ENCODE measurements around the gene GALNT2.

GALNT2 gene

GRCh38 chr1:230171356-230172015, 104.4 kb downstream of the GALNT2 start:
- H3K4me1 ChIP-seq (ENCODE audit: control insufficient read depth, insufficient read depth, low read length): no peaks in the 10 kb centered on the region

GRCh38 chr1:230172016-230172537, 105.0 kb downstream of the GALNT2 start:
- Histone ChIP-seq H3K9ac (ENCODE audit: low read depth, low read length) (no peak overlapping the region), H3K36me3 (ENCODE audit: control insufficient read depth, insufficient read depth, low read length) (no peaks in the 10 kb centered on the region), H3K4me3 (ENCODE audit: low read depth, low read length) (no peak overlapping the region), H3K27me3 (ENCODE audit: control insufficient read depth, insufficient read depth, low read length) (no peaks in the 10 kb centered on the region), H3K9me3 (ENCODE audit: control insufficient read depth, insufficient read depth, low read length) (no peaks in the 10 kb centered on the region), H3K4me1 (ENCODE audit: control insufficient read depth, insufficient read depth, low read length) (no peaks in the 10 kb centered on the region)

More at GRCh38 chr1:230171356-230172015, 104.4 kb downstream of the GALNT2 start:
- no peak overlapping the region for H3K9ac ChIP-seq (ENCODE audit: low read depth, low read length)
- H3K4me3 ChIP-seq (ENCODE audit: low read depth, low read length): no peak overlapping the region
- no peaks in the 10 kb centered on the region for H3K9me3 ChIP-seq (ENCODE audit: control insufficient read depth, insufficient read depth, low read length)
- no peaks in the 10 kb centered on the region for H3K36me3 ChIP-seq (ENCODE audit: control insufficient read depth, insufficient read depth, low read length)
- no peaks in the 10 kb centered on the region for H3K27me3 ChIP-seq (ENCODE audit: control insufficient read depth, insufficient read depth, low read length)

- Histone ChIP-seq H3K9me3 (ENCODE audit: control insufficient read depth, insufficient read depth, low read length) (no peaks in the 10 kb centered on the region), H3K4me3 (ENCODE audit: low read depth, low read length) (no peak overlapping the region), H3K4me1 (ENCODE audit: control insufficient read depth, insufficient read depth, low read length) (no peaks in the 10 kb centered on the region), H3K36me3 (ENCODE audit: control insufficient read depth, insufficient read depth, low read length) (no peaks in the 10 kb centered on the region), H3K27me3 (ENCODE audit: control insufficient read depth, insufficient read depth, low read length) (no peaks in the 10 kb centered on the region), H3K9ac (ENCODE audit: low read depth, low read length) (no peak overlapping the region)
Observed at GRCh38 chr1:230173187-230173975, 106.3 kb downstream of the GALNT2 start.

DNA sequence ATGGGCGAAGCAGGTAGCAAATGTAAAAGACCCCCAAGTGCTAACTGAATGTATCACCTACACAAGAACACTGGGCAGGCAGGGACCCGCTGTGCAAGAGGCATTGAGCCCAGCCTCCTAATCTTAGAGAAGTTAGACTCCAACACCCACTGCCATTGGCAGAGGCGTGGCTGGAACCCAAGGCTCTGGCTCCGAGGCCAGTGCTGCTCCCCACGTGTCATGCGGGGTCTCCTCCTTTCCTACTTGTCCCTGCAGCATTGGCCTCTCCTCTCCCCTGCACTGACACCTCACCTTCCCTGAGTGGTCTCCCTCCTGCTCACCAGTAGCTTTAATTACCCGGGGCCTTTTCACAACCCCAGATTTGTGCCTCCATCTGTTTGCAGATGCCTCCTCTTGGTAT, 107.0 kb downstream of the GALNT2 start:
- H3K9ac ChIP-seq (ENCODE audit: low read depth, low read length): no peak overlapping the region
- H3K27me3 ChIP-seq (ENCODE audit: control insufficient read depth, insufficient read depth, low read length): no peaks in the 10 kb centered on the region
- H3K4me3 ChIP-seq (ENCODE audit: low read depth, low read length): no peak overlapping the region
- no peaks in the 10 kb centered on the region for H3K4me1 ChIP-seq (ENCODE audit: control insufficient read depth, insufficient read depth, low read length)
- H3K9me3 ChIP-seq (ENCODE audit: control insufficient read depth, insufficient read depth, low read length): no peaks in the 10 kb centered on the region
- H3K36me3 ChIP-seq (ENCODE audit: control insufficient read depth, insufficient read depth, low read length): no peaks in the 10 kb centered on the region

DNA sequence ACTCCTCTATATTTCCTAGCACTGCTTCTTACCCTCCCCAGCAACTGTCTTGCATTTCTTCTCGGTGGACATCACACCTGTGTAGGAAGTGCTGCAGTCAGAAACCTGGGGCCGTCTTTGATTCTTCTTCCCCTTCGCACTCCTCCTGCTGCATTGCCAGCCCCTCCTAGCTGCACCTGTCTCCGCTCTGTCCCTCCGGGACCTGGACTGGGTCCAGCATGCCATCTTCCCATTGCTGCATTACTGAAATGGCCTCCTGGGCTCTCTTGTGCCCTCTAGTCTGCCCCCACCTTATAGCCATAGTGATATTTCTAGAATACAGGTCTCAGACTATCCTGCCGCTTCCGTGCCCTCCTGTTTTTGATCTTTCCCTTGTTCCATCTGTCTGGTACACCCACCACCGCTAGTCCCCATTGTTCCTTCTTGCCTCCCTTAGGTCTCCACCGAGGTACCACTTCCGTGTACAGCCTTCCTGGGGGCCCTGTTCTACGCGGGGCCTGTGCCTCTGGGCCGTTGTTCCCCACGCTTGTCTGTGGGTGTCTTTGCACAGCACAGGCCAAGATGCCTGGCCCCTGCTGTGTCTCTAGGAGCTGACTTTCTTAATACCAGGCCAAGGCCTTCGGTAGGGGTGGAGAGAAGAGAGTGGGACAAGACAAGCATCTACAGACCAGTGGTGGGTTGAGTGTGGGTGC, 107.6 kb downstream of the GALNT2 start:
- Histone ChIP-seq H3K27me3 (ENCODE audit: control insufficient read depth, insufficient read depth, low read length) (no peaks in the 10 kb centered on the region), H3K9ac (ENCODE audit: low read depth, low read length) (no peak overlapping the region), H3K9me3 (ENCODE audit: control insufficient read depth, insufficient read depth, low read length) (no peaks in the 10 kb centered on the region), H3K4me1 (ENCODE audit: control insufficient read depth, insufficient read depth, low read length) (no peaks in the 10 kb centered on the region), H3K36me3 (ENCODE audit: control insufficient read depth, insufficient read depth, low read length) (no peaks in the 10 kb centered on the region), H3K4me3 (ENCODE audit: low read depth, low read length) (no peak overlapping the region)

- no peak overlapping the region for H3K4me3 ChIP-seq (ENCODE audit: low read depth, low read length)
- H3K9ac ChIP-seq (ENCODE audit: low read depth, low read length): no peak overlapping the region
- H3K4me1 ChIP-seq (ENCODE audit: control insufficient read depth, insufficient read depth, low read length): no peaks in the 10 kb centered on the region
- no peaks in the 10 kb centered on the region for H3K9me3 ChIP-seq (ENCODE audit: control insufficient read depth, insufficient read depth, low read length)
- no peaks in the 10 kb centered on the region for H3K36me3 ChIP-seq (ENCODE audit: control insufficient read depth, insufficient read depth, low read length)
- no peaks in the 10 kb centered on the region for H3K27me3 ChIP-seq (ENCODE audit: control insufficient read depth, insufficient read depth, low read length)
Observed at GRCh38 chr1:230175163-230175747, 108.2 kb downstream of the GALNT2 start.

DNA sequence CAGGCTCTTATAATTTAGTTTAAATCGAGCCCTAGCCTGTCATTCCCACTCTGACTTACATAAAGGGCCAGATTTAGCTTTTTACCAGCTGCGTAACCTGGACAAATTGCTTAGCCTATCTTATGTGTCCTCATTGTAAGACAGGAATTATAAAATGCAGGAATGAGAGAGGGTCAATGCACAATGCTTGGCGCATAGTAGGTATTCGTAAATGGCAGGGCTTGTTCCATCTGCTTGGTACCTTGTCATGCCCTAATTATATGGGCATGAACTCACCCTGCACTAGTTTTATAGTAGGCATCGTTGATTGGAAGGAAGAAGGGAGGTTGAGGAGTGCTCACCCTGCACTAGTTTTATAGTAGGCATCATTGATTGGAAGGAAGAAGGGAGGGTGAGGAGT, 108.8 kb downstream of the GALNT2 start:
- Histone ChIP-seq H3K9ac (ENCODE audit: low read depth, low read length) (no peak overlapping the region), H3K4me3 (ENCODE audit: low read depth, low read length) (no peak overlapping the region), H3K9me3 (ENCODE audit: control insufficient read depth, insufficient read depth, low read length) (no peaks in the 10 kb centered on the region), H3K4me1 (ENCODE audit: control insufficient read depth, insufficient read depth, low read length) (no peaks in the 10 kb centered on the region), H3K36me3 (ENCODE audit: control insufficient read depth, insufficient read depth, low read length) (no peaks in the 10 kb centered on the region), H3K27me3 (ENCODE audit: control insufficient read depth, insufficient read depth, low read length) (no peaks in the 10 kb centered on the region)

DNA sequence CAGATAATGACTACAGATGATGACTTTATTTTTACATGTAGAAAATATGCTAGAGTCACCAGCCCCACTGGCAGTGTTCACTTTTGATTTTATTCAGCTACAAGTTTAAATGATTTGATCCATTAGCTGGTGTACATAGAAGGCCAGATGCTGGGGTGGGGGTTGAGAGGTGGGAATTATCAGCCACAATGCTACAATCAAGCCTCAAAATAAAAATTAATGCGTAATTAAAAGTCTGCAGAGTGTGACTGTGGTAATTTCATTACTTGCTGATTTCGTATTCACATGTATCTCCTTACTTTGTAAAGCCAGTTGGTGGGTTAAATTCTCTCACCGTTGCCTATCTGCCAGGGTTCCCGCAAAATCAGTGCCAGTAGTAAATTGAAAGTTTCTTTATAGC, 109.3 kb downstream of the GALNT2 start:
- Histone ChIP-seq H3K27me3 (ENCODE audit: control insufficient read depth, insufficient read depth, low read length) (no peaks in the 10 kb centered on the region), H3K4me1 (ENCODE audit: control insufficient read depth, insufficient read depth, low read length) (no peaks in the 10 kb centered on the region), H3K4me3 (ENCODE audit: low read depth, low read length) (no peak overlapping the region), H3K36me3 (ENCODE audit: control insufficient read depth, insufficient read depth, low read length) (no peaks in the 10 kb centered on the region), H3K9ac (ENCODE audit: low read depth, low read length) (no peak overlapping the region), H3K9me3 (ENCODE audit: control insufficient read depth, insufficient read depth, low read length) (no peaks in the 10 kb centered on the region)

GRCh38 chr1:230176871-230177411, 109.9 kb downstream of the GALNT2 start:
- Histone ChIP-seq H3K4me3 (ENCODE audit: low read depth, low read length) (no peak overlapping the region), H3K36me3 (ENCODE audit: control insufficient read depth, insufficient read depth, low read length) (no peaks in the 10 kb centered on the region), H3K27me3 (ENCODE audit: control insufficient read depth, insufficient read depth, low read length) (no peaks in the 10 kb centered on the region), H3K9me3 (ENCODE audit: control insufficient read depth, insufficient read depth, low read length) (no peaks in the 10 kb centered on the region), H3K4me1 (ENCODE audit: control insufficient read depth, insufficient read depth, low read length) (no peaks in the 10 kb centered on the region), H3K9ac (ENCODE audit: low read depth, low read length) (no peak overlapping the region)

GRCh38 chr1:230179249-230179648, 112.2 kb downstream of the GALNT2 start:
- H3K9ac ChIP-seq (ENCODE audit: low read depth, low read length): no peak overlapping the region
- H3K4me1 ChIP-seq (ENCODE audit: control insufficient read depth, insufficient read depth, low read length): no peaks in the 10 kb centered on the region
- no peak overlapping the region for H3K4me3 ChIP-seq (ENCODE audit: low read depth, low read length)
- H3K36me3 ChIP-seq (ENCODE audit: control insufficient read depth, insufficient read depth, low read length): no peaks in the 10 kb centered on the region
- H3K9me3 ChIP-seq (ENCODE audit: control insufficient read depth, insufficient read depth, low read length): no peaks in the 10 kb centered on the region
- H3K27me3 ChIP-seq (ENCODE audit: control insufficient read depth, insufficient read depth, low read length): no peaks in the 10 kb centered on the region

Measured in iPS-15b (cell line).